ENCODE measurements around the gene CHRNE. TPM values are rescaled to one million over a fixed set of nuclear protein-coding genes. Genes with fewer than 3 reads are reported as not detected.
"Not testable (repeated sequence)": the region's sequence is repeated elsewhere in the genome, so short reads cannot be mapped to it uniquely, and the experiment has no call there.

The CHRNE gene
- total and polyA plus RNA-seq, 2 of the 13 experiments (the other 11 are each of a cell fraction or from before 2014, with no cell fraction given): 0.53 to 0.59 TPM

DNA sequence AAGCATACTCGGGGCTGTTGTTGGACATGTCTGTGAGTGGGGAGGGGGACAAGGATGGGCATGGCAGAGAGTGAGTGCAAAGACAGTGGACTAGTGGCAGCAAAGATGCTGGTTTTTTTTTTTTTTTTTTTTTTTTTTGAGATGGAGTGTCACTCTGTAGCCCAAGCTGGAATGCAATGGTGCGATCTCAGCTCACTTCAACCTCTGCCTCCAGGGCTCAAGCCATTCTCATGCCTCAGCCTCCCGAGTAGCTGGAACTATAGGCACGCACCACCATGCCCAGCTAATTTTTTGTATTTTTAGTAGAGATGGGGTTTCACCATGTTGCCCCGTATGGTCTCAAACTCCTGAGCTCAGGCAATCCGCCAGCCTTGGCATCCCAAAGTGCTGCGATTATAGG is 45.6 kb downstream of the CHRNE start:
- H3K9me3 ChIP-seq (ENCODE audit: low read length); DNase-seq (ENCODE audit: low spot score); H2AFZ ChIP-seq (ENCODE audit: low read length); FAIRE-seq; H3K4me3 ChIP-seq (replicated peaks in 1 of 3; ENCODE audit: insufficient read depth in 1 of 3, low read depth in 2 of 3, low read length in 3 of 3); ATAC-seq; CTCF ChIA-PET (ENCODE audit: low intra/inter-chr PET ratio, low total read pairs); BruUV-seq (replicated peaks); H3K9ac ChIP-seq (ENCODE audit: insufficient read depth, low read depth, low read length); H4K20me1 ChIP-seq (ENCODE audit: insufficient read depth, low read length); H3K27me3 ChIP-seq (ENCODE audit: control insufficient read depth in 1 of 2, insufficient read depth in 2 of 2, low read length in 2 of 2); in situ Hi-C loops (cut with HindIII; ENCODE audit: extremely low pct_ligation_motif_present, low pct_unique_long_range_greater_than_20kb); H3K4me2 ChIP-seq (ENCODE audit: low read depth, low read length); intact Hi-C loops (cut with micrococcal nuclease; ENCODE audit: unreplicated experiment): not testable (repeated sequence)
- 98% methylated on average over 7 of the region's 7 CpGs for WGBS (ENCODE audit: low lambda C conversion rate)
- Histone ChIP-seq H3K36me3 (replicated peaks in 1 of 2; ENCODE audit: control insufficient read depth in 1 of 2, insufficient read depth in 2 of 2, low read length in 2 of 2) (peaks cover 9 to 37% of the 10 kb centered on the region in 2 experiments), H3K4me1 (ENCODE audit: insufficient read depth, low read length) (peaks cover 68% of the 10 kb centered on the region), H3K79me2 (ENCODE audit: insufficient read depth, low read length) (peaks cover 43% of the 10 kb centered on the region), H3K27ac (ENCODE audit: extremely low read length, insufficient read depth, low read length) (peak overlapping the region; percentile 57)
- POLR2A ChIA-PET: interaction anchor here (1.0 to 1.6 kb wide), 6 partner anchors 10 to 147 kb away, joined by 4 to 11 read pairs (median 6); partner anchors contain the start of genes ARRB2, GLTPD2 and PLD2
- TF ChIP-seq, protein P1, sequence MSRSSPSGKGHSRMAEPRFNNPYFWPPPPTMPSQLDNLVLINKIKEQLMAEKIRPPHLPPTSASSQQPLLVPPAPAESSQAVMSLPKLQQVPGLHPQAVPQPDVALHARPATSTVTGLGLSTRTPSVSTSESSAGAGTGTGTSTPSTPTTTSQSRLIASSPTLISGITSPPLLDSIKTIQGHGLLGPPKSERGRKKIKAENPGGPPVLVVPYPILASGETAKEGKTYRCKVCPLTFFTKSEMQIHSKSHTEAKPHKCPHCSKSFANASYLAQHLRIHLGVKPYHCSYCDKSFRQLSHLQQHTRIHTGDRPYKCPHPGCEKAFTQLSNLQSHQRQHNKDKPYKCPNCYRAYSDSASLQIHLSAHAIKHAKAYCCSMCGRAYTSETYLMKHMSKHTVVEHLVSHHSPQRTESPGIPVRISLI (CRISPR knock-in tag; IDR thresholded peaks at IDR 0.05; ENCODE audit: borderline replicate concordance): peak; percentile 47; the same call in 1 of the 2 replicates

DNA sequence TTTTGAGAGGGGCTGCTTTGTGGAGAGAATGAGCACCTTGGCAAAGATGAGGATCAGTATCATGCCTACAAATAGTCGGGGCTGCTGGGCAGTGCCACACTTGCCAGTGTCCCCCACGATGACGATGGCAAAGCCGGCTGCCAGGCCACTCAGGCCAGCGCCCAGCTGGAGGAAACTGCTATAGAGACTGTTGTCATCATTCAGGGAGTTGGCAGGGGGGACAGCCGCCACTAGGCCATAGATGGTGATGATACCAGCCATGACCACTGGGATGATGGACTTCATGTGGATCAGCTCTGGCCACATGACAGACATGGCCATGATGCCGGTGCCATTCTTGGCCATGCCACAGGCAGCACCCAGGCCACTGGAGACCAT is 46.0 kb downstream of the CHRNE start:
- no peaks in the 10 kb centered on the region for H4K20me1 ChIP-seq (ENCODE audit: insufficient read depth, low read length)
- POLR2A ChIA-PET: interaction anchor here (1.6 kb wide), 1 partner anchor 147 kb away, joined by 6 read pairs; the partner anchor contains the start of gene ARRB2
- no peak overlapping the region for H3K4me3 ChIP-seq (replicated peaks in 1 of 3; ENCODE audit: insufficient read depth in 1 of 3, low read depth in 2 of 3, low read length in 3 of 3)
- BruUV-seq (replicated peaks): no TSS peak
- peaks cover 9 to 37% of the 10 kb centered on the region in 2 experiments for H3K36me3 ChIP-seq (replicated peaks in 1 of 2; ENCODE audit: control insufficient read depth in 1 of 2, insufficient read depth in 2 of 2, low read length in 2 of 2)
- 0 out of 2 replicates have a peak, but pooled peaks have one; percentile 49 for TF ChIP-seq HNRNPL (IDR thresholded peaks at IDR 0.05; ENCODE audit: low read depth, low read length)
- no peak for TF ChIP-seq FOXO1 (CRISPR knock-in tag; IDR thresholded peaks at IDR 0.05)
- TF ChIP-seq, protein P2, sequence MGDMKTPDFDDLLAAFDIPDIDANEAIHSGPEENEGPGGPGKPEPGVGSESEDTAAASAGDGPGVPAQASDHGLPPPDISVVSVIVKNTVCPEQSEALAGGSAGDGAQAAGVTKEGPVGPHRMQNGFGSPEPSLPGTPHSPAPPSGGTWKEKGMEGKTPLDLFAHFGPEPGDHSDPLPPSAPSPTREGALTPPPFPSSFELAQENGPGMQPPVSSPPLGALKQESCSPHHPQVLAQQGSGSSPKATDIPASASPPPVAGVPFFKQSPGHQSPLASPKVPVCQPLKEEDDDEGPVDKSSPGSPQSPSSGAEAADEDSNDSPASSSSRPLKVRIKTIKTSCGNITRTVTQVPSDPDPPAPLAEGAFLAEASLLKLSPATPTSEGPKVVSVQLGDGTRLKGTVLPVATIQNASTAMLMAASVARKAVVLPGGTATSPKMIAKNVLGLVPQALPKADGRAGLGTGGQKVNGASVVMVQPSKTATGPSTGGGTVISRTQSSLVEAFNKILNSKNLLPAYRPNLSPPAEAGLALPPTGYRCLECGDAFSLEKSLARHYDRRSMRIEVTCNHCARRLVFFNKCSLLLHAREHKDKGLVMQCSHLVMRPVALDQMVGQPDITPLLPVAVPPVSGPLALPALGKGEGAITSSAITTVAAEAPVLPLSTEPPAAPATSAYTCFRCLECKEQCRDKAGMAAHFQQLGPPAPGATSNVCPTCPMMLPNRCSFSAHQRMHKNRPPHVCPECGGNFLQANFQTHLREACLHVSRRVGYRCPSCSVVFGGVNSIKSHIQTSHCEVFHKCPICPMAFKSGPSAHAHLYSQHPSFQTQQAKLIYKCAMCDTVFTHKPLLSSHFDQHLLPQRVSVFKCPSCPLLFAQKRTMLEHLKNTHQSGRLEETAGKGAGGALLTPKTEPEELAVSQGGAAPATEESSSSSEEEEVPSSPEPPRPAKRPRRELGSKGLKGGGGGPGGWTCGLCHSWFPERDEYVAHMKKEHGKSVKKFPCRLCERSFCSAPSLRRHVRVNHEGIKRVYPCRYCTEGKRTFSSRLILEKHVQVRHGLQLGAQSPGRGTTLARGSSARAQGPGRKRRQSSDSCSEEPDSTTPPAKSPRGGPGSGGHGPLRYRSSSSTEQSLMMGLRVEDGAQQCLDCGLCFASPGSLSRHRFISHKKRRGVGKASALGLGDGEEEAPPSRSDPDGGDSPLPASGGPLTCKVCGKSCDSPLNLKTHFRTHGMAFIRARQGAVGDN (CRISPR knock-in tag; IDR thresholded peaks at IDR 0.05): peak; percentile 34; the same call in 1 of the 2 replicates
- H3K27me3 ChIP-seq (ENCODE audit: control insufficient read depth in 1 of 2, insufficient read depth in 2 of 2, low read length in 2 of 2): no peaks in the 10 kb centered on the region
- no peak overlapping the region for H3K4me2 ChIP-seq (ENCODE audit: low read depth, low read length)
- 99% methylated on average over 7 of the region's 7 CpGs for WGBS (ENCODE audit: low lambda C conversion rate)
- DNase-seq (ENCODE audit: low spot score) (no peak), FAIRE-seq (no peak), ATAC-seq (peak; percentile 26; the same call in 2 of the 3 replicates)
- no peak overlapping the region for H3K9ac ChIP-seq (ENCODE audit: insufficient read depth, low read depth, low read length)
- peaks cover 47% of the 10 kb centered on the region for H3K79me2 ChIP-seq (ENCODE audit: insufficient read depth, low read length)
- no peaks in the 10 kb centered on the region for H3K9me3 ChIP-seq (ENCODE audit: low read length)
- CTCF ChIA-PET (ENCODE audit: low intra/inter-chr PET ratio, low total read pairs): no interaction called here
- in situ Hi-C loops (cut with HindIII; ENCODE audit: extremely low pct_ligation_motif_present, low pct_unique_long_range_greater_than_20kb) (no loop called here), intact Hi-C loops (cut with micrococcal nuclease; ENCODE audit: unreplicated experiment) (no loop called here)
- H3K4me1 ChIP-seq (ENCODE audit: insufficient read depth, low read length): peaks cover 68% of the 10 kb centered on the region
- H2AFZ ChIP-seq (ENCODE audit: low read length): no peak overlapping the region
- H3K27ac ChIP-seq (ENCODE audit: extremely low read length, insufficient read depth, low read length): no peak overlapping the region
